ENCODE results near the gene PLXNA2. TPM values are rescaled to one million over a fixed set of nuclear protein-coding genes. Genes with fewer than 3 reads are reported as not detected.

PLXNA2 gene
- total and polyA plus RNA-seq, 2 of the 8 experiments (the other 6 are each of a cell fraction or from before 2014, with no cell fraction given), result 0.33 to 1.5 TPM

- TF ChIP-seq CHD7 (IDR thresholded peaks at IDR 0.05; ENCODE audit: insufficient replicate concordance, low read length) (no peak), EZH2 (IDR thresholded peaks at IDR 0.05; ENCODE audit: low read depth, low read length, severe bottlenecking) (no peak), EP300 (IDR thresholded peaks at IDR 0.05; ENCODE audit: borderline replicate concordance in 1 of 2, low read depth in 2 of 2, low read length in 2 of 2) (no peak), ATF3 (IDR thresholded peaks at IDR 0.05; ENCODE audit: insufficient read depth, low read depth, low read length) (no peak), SIN3A (conservative IDR thresholded peaks at IDR 0.05 in 1 of 2, IDR thresholded peaks at IDR 0.05 in 1 of 2; ENCODE audit: low read depth in 1 of 2, low read length in 2 of 2) (no peak), YY1 (IDR thresholded peaks at IDR 0.05; ENCODE audit: low read depth, low read length) (no peak), NANOG (IDR thresholded peaks at IDR 0.05; ENCODE audit: insufficient read depth, low read depth, low read length, poor library complexity, severe bottlenecking) (no peak), TCF12 (IDR thresholded peaks at IDR 0.05; ENCODE audit: low read depth, low read length) (no peak)
Observed at GRCh38 chr1:208268541-208269337, 24.6 kb upstream of the PLXNA2 start (continued).
